ENCODE measurements around the gene VWA3B. TPM values are rescaled to one million over a fixed set of nuclear protein-coding genes. Genes with fewer than 3 reads are reported as not detected.

Gene VWA3B
- total RNA-seq, 4 donors from 2014 or later: 0.27 TPM; not detected in 3

- DNase-seq: no peak
- H3K27me3 ChIP-seq: no peaks in the 10 kb centered on the region
Observed at GRCh38 chr2:98181346-98181745, 94.4 kb downstream of the VWA3B start.

GRCh38 chr2:98185801-98186200, 98.8 kb downstream of the VWA3B start:
- Histone ChIP-seq H3K27ac (no peak overlapping the region), H3K9me3 (no peaks in the 10 kb centered on the region), H3K4me1 (no peaks in the 10 kb centered on the region), H3K27me3 (no peaks in the 10 kb centered on the region), H3K4me3 (no peak overlapping the region), H3K36me3 (no peaks in the 10 kb centered on the region)
- TF ChIP-seq CTCF (IDR thresholded peaks at IDR 0.05): no peak
- no peak for TF ChIP-seq POLR2A (IDR thresholded peaks at IDR 0.05)
- no peak for DNase-seq

More at GRCh38 chr2:98181346-98181745, 94.4 kb downstream of the VWA3B start:
- Histone ChIP-seq H3K4me3 (no peak overlapping the region), H3K9me3 (no peaks in the 10 kb centered on the region), H3K27ac (no peak overlapping the region), H3K4me1 (no peaks in the 10 kb centered on the region), H3K36me3 (no peaks in the 10 kb centered on the region)
- no peak for TF ChIP-seq POLR2A (IDR thresholded peaks at IDR 0.05)
- no peak for TF ChIP-seq CTCF (IDR thresholded peaks at IDR 0.05)

GRCh38 chr2:98187194-98187593, 100.2 kb downstream of the VWA3B start:
- Histone ChIP-seq H3K36me3 (no peaks in the 10 kb centered on the region), H3K27ac (no peak overlapping the region), H3K4me3 (no peak overlapping the region), H3K4me1 (no peaks in the 10 kb centered on the region), H3K9me3 (no peaks in the 10 kb centered on the region), H3K27me3 (no peaks in the 10 kb centered on the region)
- TF ChIP-seq POLR2A (IDR thresholded peaks at IDR 0.05): no peak
- DNase-seq: no peak

- Histone ChIP-seq H3K36me3 (no peaks in the 10 kb centered on the region), H3K27ac (no peak overlapping the region), H3K4me1 (no peaks in the 10 kb centered on the region), H3K9me3 (no peaks in the 10 kb centered on the region), H3K27me3 (no peaks in the 10 kb centered on the region), H3K4me3 (no peak overlapping the region)
- peak in 3 of 6 experiments; percentile 1 to 32 (median 13) for TF ChIP-seq CTCF (IDR thresholded peaks at IDR 0.05)
- TF ChIP-seq POLR2A (IDR thresholded peaks at IDR 0.05): no peak
- DNase-seq: no peak
Observed at GRCh38 chr2:98188351-98189046, 101.5 kb downstream of the VWA3B start.

- TF ChIP-seq CTCF (IDR thresholded peaks at IDR 0.05): no peak
- TF ChIP-seq POLR2A (IDR thresholded peaks at IDR 0.05): no peak
- H3K9me3 ChIP-seq: no peaks in the 10 kb centered on the region
Observed at GRCh38 chr2:98191883-98192282, 104.9 kb downstream of the VWA3B start.

GRCh38 chr2:98201576-98201975, 114.6 kb downstream of the VWA3B start:
- Histone ChIP-seq H3K36me3 (no peaks in the 10 kb centered on the region), H3K4me3 (no peak overlapping the region), H3K27me3 (no peaks in the 10 kb centered on the region), H3K9me3 (no peaks in the 10 kb centered on the region), H3K27ac (no peak overlapping the region), H3K4me1 (no peaks in the 10 kb centered on the region)
- no peak for DNase-seq
- TF ChIP-seq POLR2A (IDR thresholded peaks at IDR 0.05) (no peak), CTCF (IDR thresholded peaks at IDR 0.05) (no peak)

More at GRCh38 chr2:98191883-98192282, 104.9 kb downstream of the VWA3B start:
- Histone ChIP-seq H3K36me3 (no peaks in the 10 kb centered on the region), H3K4me3 (no peak overlapping the region), H3K27me3 (no peaks in the 10 kb centered on the region), H3K27ac (no peak overlapping the region), H3K4me1 (no peaks in the 10 kb centered on the region)
- DNase-seq: no peak
